Activated CD8-positive, alpha-beta T cell treated with anti-CD3 and anti-CD28 coated beads, Interleukin-2, amount 10 ng/mL, durations not matched to agents 7 days and 5 days (primary cell): ENCODE results near the gene LCT. TPM values are rescaled to one million over a fixed set of nuclear protein-coding genes. Genes with fewer than 3 reads are reported as not detected.

ENCODE experiments used
- ATAC-seq: fragments of 150-1000 bp; cut with Tn5 transposase; one replicate; pipeline ENCODE4 v1.10.0; 2021; ENCODE audit warnings: moderate library complexity
- CTCF ChIA-PET: fragments of 350-600 bp; sonication (Branson Sonifier 250); formaldehyde crosslinking; loops from one replicate; lab custom pipeline; 2021; ENCODE audit warnings: antibody characterized with exemption; lab: Charles Lee
- POLR2A ChIA-PET: fragments of 350-600 bp; sonication (Branson Sonifier 250); formaldehyde crosslinking; loops from one replicate; lab custom pipeline; 2021; ENCODE audit warnings: antibody characterized with exemption; lab: Charles Lee
- DNase-seq: peaks from one replicate; pipeline ENCODE4 v3.0.0-alpha.2; 2020
- H3K27ac Mint-ChIP-seq: one replicate; pipeline ENCODE4 v1.8.0; 2021; ENCODE audit warnings: mild to moderate bottlenecking, mixed read lengths
- H3K27me3 Mint-ChIP-seq: one replicate; pipeline ENCODE4 v1.8.0; 2021; ENCODE audit warnings: low read depth, mixed read lengths
- H3K36me3 Mint-ChIP-seq: one replicate; pipeline ENCODE4 v1.8.0; 2021; ENCODE audit warnings: low read depth, mixed read lengths
- H3K4me1 Mint-ChIP-seq: one replicate; pipeline ENCODE4 v1.8.0; 2021; ENCODE audit warnings: low read depth, mixed read lengths
- H3K4me3 Mint-ChIP-seq: one replicate; pipeline ENCODE4 v1.8.0; 2021; ENCODE audit warnings: mild to moderate bottlenecking, mixed read lengths
- H3K9me3 Mint-ChIP-seq: one replicate; pipeline ENCODE4 v1.8.0; 2022; ENCODE audit warnings: mixed read lengths; ENCODE audit not compliant: insufficient read depth
- total RNA-seq, 2 experiments: library from RNA; stranded (reverse); gene quantifications; one replicate each; pipeline ENCODE4 v1.2.3, GENCODE V29; 2021

Gene LCT
- total RNA-seq, 2 experiments from 2014 or later, result 0.18 to 0.34 TPM

DNA sequence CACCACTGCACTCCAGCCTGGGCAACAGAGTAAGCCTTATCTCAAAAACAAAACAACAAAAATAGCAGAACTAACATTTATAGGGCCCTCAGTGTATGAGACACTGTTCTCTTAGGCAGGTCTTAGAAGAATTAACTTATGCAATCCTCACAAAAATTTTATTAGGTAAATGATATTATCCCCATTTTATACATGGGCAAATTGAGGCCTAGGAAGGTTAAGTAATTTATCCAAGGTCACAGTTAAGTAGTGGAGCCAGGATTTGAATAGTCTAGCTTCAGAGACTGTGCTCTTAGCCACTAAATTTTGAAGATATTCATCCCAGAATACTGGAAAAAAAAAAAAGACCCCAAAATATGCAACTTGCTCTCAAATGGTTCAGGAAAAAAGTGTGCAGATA is 16.4 kb upstream of the LCT start:
- H3K4me3 Mint-ChIP-seq, result no peak overlapping the region
- H3K27me3 Mint-ChIP-seq, result no peaks in the 10 kb centered on the region
- CTCF ChIA-PET, result interaction anchor here (1.1 kb wide), 1 partner anchor 10 kb away, joined by 3 read pairs; no protein-coding TSS in a partner anchor
- peaks cover 68% of the 10 kb centered on the region for H3K36me3 Mint-ChIP-seq
- H3K9me3 Mint-ChIP-seq, result no peaks in the 10 kb centered on the region
- ATAC-seq, result no peak
- H3K4me1 Mint-ChIP-seq, result no peaks in the 10 kb centered on the region
- H3K27ac Mint-ChIP-seq, result no peak overlapping the region
- POLR2A ChIA-PET, result interaction anchor here (1.0 kb wide), 1 partner anchor 35 kb away, joined by 3 read pairs; no protein-coding TSS in a partner anchor
- DNase-seq, result no peak

DNA sequence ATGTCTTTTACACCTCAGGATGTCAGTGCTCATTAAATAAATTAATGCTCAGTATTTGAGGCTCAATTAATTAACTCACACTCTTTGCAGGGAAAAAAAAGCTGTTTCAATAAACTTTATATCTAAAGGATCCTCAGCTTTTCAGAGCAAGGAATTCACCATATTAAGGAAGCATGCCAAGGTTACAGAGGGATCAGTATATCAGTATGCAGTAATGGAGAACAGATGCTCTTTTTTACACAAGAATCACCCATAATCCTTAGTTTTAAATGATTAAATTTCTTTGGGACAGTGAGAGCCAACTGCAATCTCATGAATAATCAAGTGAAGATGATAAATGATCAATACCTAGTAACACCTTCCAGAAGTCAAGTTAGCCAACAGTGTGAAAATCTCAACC is 14.9 kb upstream of the LCT start:
- Mint-ChIP-seq H3K9me3 (no peaks in the 10 kb centered on the region), H3K27me3 (no peaks in the 10 kb centered on the region), H3K27ac (no peak overlapping the region), H3K36me3 (peaks cover 63% of the 10 kb centered on the region), H3K4me1 (peaks cover 3% of the 10 kb centered on the region), H3K4me3 (no peak overlapping the region)
- ChIA-PET CTCF (interaction anchor here (0.6 to 1.2 kb wide), 2 partner anchors 11 to 79 kb away, joined by 3 to 4 read pairs; no protein-coding TSS in a partner anchor), POLR2A (interaction anchor here (1.3 kb wide), 1 partner anchor 24 kb away, joined by 6 read pairs; no protein-coding TSS in a partner anchor)
- DNase-seq (no peak), ATAC-seq (no peak)

DNA sequence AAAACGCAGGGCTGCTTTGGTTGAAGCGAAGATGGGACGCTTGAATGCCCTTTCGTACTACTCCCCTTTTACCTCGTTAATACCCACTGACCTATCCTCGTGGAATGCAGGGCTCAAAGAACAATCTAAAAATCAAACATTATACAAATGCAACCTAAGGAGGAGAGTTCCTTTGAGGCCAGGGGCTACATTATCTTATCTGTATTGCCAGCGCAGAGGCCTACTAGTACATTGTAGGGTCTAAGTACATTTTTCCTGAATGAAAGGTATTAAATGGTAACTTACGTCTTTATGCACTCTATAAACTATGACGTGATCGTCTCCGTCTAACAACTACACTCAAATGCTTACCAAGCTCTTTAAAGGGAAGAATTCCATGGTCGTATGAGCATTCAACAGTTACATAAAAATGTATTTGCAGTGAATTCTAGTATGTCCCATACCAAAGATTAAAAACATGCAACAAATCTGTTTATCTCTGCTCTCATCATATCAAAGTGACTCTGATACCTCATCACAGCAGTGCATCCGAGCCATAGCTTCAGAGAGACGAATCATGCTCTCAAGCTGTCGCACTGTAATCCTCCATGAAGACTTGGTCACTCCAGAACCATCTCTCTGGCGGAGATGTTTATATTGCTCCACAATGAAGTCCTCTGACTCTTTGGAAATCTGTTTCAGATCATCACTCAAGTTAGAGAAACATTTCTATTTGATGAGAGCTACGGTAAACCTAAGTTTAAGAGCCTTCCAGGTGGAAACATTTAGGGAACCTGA is 14.1 kb upstream of the LCT start:
- ChIA-PET POLR2A (interaction anchor here (1.3 kb wide), 1 partner anchor 24 kb away, joined by 6 read pairs; no protein-coding TSS in a partner anchor), CTCF (interaction anchor here (1.2 kb wide), 1 partner anchor 11 kb away, joined by 4 read pairs; no protein-coding TSS in a partner anchor)
- no peak overlapping the region for H3K4me3 Mint-ChIP-seq
- peaks cover 3% of the 10 kb centered on the region for H3K4me1 Mint-ChIP-seq
- ATAC-seq, result no peak
- no peaks in the 10 kb centered on the region for H3K27me3 Mint-ChIP-seq
- no peaks in the 10 kb centered on the region for H3K9me3 Mint-ChIP-seq
- no peak for DNase-seq
- H3K27ac Mint-ChIP-seq, result peak overlapping the region; percentile 3
- peaks cover 58% of the 10 kb centered on the region for H3K36me3 Mint-ChIP-seq

GRCh38 chr2:135849087-135849486 is 12.1 kb upstream of the LCT start:
- ChIA-PET CTCF (no interaction called here), POLR2A (interaction anchor here (0.9 kb wide), 1 partner anchor 26 kb away, joined by 3 read pairs; no protein-coding TSS in a partner anchor)
- DNase-seq, result no peak
- peak overlapping the region; percentile 56 for H3K27ac Mint-ChIP-seq
- no peak for ATAC-seq
- no peaks in the 10 kb centered on the region for H3K9me3 Mint-ChIP-seq
- no peaks in the 10 kb centered on the region for H3K27me3 Mint-ChIP-seq
- peaks cover 68% of the 10 kb centered on the region for H3K36me3 Mint-ChIP-seq
- H3K4me3 Mint-ChIP-seq, result no peak overlapping the region
- peaks cover 3% of the 10 kb centered on the region for H3K4me1 Mint-ChIP-seq

GRCh38 chr2:135845997-135846396 is 9.0 kb upstream of the LCT start:
- DNase-seq (no peak), ATAC-seq (no peak)
- CTCF ChIA-PET, result interaction anchor here (1.0 kb wide), 1 partner anchor 539 kb away, joined by 3 read pairs; no protein-coding TSS in a partner anchor
- Mint-ChIP-seq H3K36me3 (peaks cover 69% of the 10 kb centered on the region), H3K4me1 (peaks cover 15% of the 10 kb centered on the region), H3K4me3 (no peak overlapping the region), H3K27ac (no peak overlapping the region), H3K27me3 (no peaks in the 10 kb centered on the region), H3K9me3 (no peaks in the 10 kb centered on the region)
- POLR2A ChIA-PET, result interaction anchor here (1.1 kb wide), 1 partner anchor 26 kb away, joined by 3 read pairs; no protein-coding TSS in a partner anchor

DNA sequence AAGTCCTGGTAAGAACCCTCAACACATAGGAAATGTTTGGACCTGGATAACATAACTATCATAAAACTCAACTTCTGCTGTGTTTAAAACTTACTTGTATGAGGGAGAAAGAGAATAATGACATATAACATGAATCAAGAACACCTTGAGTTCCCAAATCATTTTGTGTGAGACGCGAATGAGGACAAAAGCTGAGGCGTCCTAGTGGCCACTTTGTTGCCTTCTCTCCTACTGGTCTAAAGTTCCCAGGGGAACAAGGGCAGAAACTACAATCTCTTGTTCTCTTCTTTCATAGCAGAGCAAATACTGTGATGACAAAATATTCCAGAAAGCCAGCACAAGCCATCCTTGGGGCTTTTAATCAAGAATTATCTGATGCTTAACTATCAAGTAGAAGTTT is 8.3 kb upstream of the LCT start:
- POLR2A ChIA-PET, result interaction anchor here (1.1 kb wide), 1 partner anchor 25 kb away, joined by 3 read pairs; no protein-coding TSS in a partner anchor
- Mint-ChIP-seq H3K4me3 (no peak overlapping the region), H3K27me3 (no peaks in the 10 kb centered on the region), H3K9me3 (no peaks in the 10 kb centered on the region), H3K27ac (no peak overlapping the region), H3K36me3 (peaks cover 68% of the 10 kb centered on the region), H3K4me1 (peaks cover 22% of the 10 kb centered on the region)
- ATAC-seq (no peak), DNase-seq (no peak)
- CTCF ChIA-PET, result interaction anchor here (1.0 kb wide), 1 partner anchor 539 kb away, joined by 3 read pairs; no protein-coding TSS in a partner anchor

- H3K36me3 Mint-ChIP-seq, result peaks cover 68% of the 10 kb centered on the region
- ATAC-seq, result no peak
- H3K9me3 Mint-ChIP-seq, result no peaks in the 10 kb centered on the region
- no peak overlapping the region for H3K27ac Mint-ChIP-seq
- no peak overlapping the region for H3K4me3 Mint-ChIP-seq
- H3K4me1 Mint-ChIP-seq, result peaks cover 27% of the 10 kb centered on the region
- no peaks in the 10 kb centered on the region for H3K27me3 Mint-ChIP-seq
- DNase-seq, result no peak
- ChIA-PET POLR2A (interaction anchor here (0.7 to 1.1 kb wide), 2 partner anchors 9 to 24 kb away, joined by 3 read pairs; no protein-coding TSS in a partner anchor), CTCF (no interaction called here)
These were observed 7.4 kb upstream of the LCT start for GRCh38 chr2:135844301-135844895.

DNA sequence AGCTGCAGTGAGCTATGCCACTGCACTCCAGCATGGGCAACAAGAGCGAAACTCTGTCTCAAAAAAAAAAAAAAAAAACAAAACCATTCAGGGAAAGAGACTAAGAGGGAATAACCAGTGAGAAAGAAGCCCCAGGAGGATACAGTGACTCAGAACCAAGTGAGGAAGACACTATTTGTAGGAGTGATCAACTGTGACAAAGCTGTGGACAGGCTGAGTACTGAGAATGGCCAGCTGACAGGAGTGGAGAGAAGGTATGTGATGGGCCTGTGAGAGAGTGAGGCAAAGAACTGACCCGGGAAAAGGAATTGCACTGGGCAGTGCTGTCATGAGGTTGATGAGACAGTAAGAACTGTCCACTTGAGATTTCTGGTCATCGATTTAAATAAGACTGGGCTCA is 6.7 kb upstream of the LCT start:
- Mint-ChIP-seq H3K27ac (peak overlapping the region; percentile 29), H3K4me3 (no peak overlapping the region), H3K36me3 (peaks cover 65% of the 10 kb centered on the region), H3K4me1 (peaks cover 27% of the 10 kb centered on the region), H3K27me3 (no peaks in the 10 kb centered on the region), H3K9me3 (no peaks in the 10 kb centered on the region)
- POLR2A ChIA-PET, result interaction anchor here (0.7 kb wide), 1 partner anchor 8 kb away, joined by 3 read pairs; no protein-coding TSS in a partner anchor
- ATAC-seq, result no peak
- CTCF ChIA-PET, result no interaction called here
- DNase-seq, result no peak

GRCh38 chr2:135840601-135841000 is 3.6 kb upstream of the LCT start:
- H3K4me3 Mint-ChIP-seq, result no peak overlapping the region
- ATAC-seq (peak; percentile 34), DNase-seq (no peak)
- H3K27ac Mint-ChIP-seq, result peak overlapping the region; percentile 23
- ChIA-PET CTCF (interaction anchor here (1.2 to 4.0 kb wide), 4 partner anchors 11 to 852 kb away, joined by 4 to 15 read pairs (median 6); no protein-coding TSS in a partner anchor), POLR2A (interaction anchor here (0.9 kb wide), 1 partner anchor 35 kb away, joined by 3 read pairs; no protein-coding TSS in a partner anchor)
- no peaks in the 10 kb centered on the region for H3K27me3 Mint-ChIP-seq
- no peaks in the 10 kb centered on the region for H3K9me3 Mint-ChIP-seq
- peaks cover 66% of the 10 kb centered on the region for H3K36me3 Mint-ChIP-seq
- peaks cover 47% of the 10 kb centered on the region for H3K4me1 Mint-ChIP-seq

- Mint-ChIP-seq H3K27me3 (no peaks in the 10 kb centered on the region), H3K4me1 (peaks cover 48% of the 10 kb centered on the region), H3K27ac (no peak overlapping the region), H3K36me3 (peaks cover 62% of the 10 kb centered on the region), H3K4me3 (no peak overlapping the region), H3K9me3 (no peaks in the 10 kb centered on the region)
- ATAC-seq, result no peak
- DNase-seq, result no peak
- POLR2A ChIA-PET, result interaction anchor here (0.9 kb wide), 1 partner anchor 36 kb away, joined by 3 read pairs; no protein-coding TSS in a partner anchor
- CTCF ChIA-PET, result interaction anchor here (0.6 to 4.0 kb wide), 6 partner anchors 12 to 851 kb away, joined by 3 to 15 read pairs (median 4); no protein-coding TSS in a partner anchor
These were observed 2.7 kb upstream of the LCT start for GRCh38 chr2:135839713-135840112.

- CTCF ChIA-PET, result interaction anchor here (2.4 to 4.0 kb wide), 2 partner anchors 13 to 41 kb away, joined by 10 to 15 read pairs; no protein-coding TSS in a partner anchor
- POLR2A ChIA-PET, result interaction anchor here (0.7 kb wide), 1 partner anchor 470 kb away, joined by 4 read pairs; no protein-coding TSS in a partner anchor
- Mint-ChIP-seq H3K4me1 (peaks cover 48% of the 10 kb centered on the region), H3K36me3 (peaks cover 50% of the 10 kb centered on the region), H3K27me3 (no peaks in the 10 kb centered on the region), H3K27ac (peak overlapping the region; percentile 35), H3K9me3 (no peaks in the 10 kb centered on the region), H3K4me3 (no peak overlapping the region)
- no peak for DNase-seq
- ATAC-seq, result no peak
These were observed 1.5 kb upstream of the LCT start for GRCh38 chr2:135838502-135838901.
